ENCODE results near the gene RDX.
"Not testable (repeated sequence)": the region's sequence is repeated elsewhere in the genome, so short reads cannot be mapped to it uniquely, and the experiment has no call there.

Gene RDX

DNA sequence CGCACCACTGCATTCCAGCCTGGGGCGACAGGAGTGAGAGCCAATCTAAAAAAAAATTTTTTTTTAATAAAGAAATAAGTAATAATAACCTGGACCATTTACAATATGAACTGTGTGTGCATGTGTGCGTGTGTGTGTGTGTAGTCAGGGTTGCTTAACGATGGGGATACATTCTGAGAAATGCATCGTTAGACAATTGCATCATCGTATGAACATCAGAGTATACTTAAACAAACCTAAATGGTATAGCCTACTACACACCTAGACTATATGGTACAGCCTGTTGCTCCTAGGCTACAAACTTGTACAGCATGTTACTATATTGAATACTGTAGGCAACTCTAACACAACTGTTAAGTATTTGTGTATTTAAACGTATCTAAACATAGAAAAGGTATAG is 26.4 kb downstream of the RDX start:
- DNase-seq, result no peak

DNA sequence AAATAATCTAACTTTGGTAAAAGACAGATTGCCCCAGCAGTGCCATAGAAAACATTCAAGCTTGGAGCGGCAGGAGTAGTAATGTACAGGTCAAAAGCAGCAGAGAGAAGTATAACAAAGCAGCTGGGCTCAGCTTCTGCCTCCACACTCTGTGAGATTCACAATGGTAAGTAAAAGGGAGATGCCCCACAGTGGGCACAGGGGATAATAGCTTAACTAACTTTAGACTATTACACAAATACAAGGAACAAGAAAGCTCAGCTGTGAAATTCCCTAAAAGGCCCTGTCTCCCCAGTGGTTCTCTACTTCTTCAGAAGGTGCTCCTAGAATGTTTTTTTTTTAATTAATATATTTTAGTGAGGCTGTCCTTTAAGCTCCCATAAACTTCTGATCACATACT is 28.0 kb downstream of the RDX start:
- no peak for DNase-seq

DNA sequence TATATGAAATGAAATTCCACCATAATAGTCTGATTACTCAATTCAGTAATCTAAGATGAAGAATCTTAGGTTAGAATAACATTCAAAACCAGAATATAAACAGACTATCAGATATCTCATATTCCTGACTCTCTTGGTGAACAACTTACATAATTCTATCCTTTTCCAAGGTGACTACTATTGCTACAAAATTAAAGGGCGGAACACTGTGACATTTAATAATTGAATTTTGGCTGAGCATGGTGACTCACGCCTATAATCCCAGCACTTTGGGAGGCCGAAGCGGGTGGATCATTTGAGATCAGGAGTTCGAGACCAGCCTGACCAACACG is 34.4 kb downstream of the RDX start:
- no peak for DNase-seq

DNA sequence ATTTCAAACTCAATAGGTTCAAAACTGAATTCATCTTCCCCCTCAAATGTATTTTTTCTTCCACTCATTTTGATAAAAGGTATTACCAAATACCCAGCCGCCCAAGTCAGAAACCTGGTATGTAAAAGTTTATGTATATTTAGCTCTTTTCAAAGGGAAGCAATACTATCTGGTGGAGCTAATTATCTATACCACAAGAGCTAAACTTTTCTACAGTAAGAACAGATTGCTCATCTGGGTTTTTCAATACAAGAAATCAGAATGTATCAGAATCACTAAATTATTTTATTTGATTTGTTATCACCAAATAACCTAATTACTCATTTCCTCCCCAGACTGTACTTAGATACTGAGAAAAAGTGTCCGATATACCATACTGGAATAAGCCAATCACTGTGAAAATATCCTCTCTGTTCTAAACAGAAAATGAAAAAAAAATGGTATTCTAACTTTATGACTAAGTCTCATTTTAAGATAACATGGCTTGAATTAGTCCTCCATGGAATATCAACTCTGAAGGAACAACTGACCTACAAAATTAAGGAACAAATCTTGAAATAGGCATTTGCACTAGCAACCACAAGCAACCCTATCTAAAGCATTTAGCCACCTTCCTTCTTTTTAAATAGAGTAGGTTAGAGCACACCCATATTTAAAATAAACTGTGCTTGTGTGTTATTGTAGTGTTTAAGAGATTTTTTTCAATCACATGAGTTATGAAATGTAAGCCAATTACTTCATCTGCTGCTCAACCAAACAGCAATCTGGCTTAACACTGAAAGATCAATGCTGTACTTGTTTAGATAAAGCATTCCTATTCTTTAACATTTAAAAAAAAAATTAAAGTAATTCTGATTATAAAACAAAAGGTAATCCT is 35.0 kb downstream of the RDX start:
- DNase-seq, result no peak

DNA sequence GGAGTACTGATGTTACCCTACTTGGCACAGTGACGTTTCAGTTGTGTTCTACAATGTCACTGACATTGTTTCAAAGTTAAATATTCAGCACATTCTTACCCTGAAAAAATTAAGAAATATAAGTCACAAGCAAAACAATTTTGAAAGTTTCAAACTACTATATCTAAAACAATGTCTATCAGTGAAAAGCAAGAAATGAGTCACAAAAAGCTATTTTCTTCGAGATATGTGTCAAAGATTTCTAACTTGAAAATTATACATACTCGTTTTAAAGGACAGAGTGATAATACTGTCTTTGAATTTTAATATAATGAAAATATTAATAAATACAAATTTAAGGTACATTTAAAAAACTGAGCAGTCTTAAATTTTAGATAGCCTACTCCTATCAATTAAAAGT is 42.9 kb downstream of the RDX start:
- no peak for DNase-seq

GRCh38 chr11:110251836-110252235 is 44.6 kb downstream of the RDX start:
- DNase-seq, result no peak

GRCh38 chr11:110250168-110250567 is 46.2 kb downstream of the RDX start:
- DNase-seq, result no peak

DNA sequence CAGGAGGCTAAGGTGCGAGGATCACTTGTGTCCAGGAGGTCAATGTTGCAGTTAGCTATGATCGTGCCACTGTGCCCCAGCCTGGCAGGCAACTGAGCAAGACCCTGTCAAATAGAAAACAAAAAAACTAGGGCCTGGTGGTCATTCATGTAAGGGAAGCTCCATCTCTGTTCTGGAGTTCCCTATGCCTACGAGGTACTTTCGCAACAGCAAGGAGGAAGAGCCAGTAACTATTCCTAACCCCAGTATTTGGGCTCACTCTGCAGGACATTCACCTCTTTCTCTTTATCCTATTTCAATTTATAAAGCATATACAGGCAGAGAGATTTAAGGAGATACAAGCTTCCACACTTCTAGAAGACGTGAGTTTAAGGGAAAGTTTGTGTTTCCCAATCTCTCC is 46.6 kb downstream of the RDX start:
- no peak for DNase-seq

DNA sequence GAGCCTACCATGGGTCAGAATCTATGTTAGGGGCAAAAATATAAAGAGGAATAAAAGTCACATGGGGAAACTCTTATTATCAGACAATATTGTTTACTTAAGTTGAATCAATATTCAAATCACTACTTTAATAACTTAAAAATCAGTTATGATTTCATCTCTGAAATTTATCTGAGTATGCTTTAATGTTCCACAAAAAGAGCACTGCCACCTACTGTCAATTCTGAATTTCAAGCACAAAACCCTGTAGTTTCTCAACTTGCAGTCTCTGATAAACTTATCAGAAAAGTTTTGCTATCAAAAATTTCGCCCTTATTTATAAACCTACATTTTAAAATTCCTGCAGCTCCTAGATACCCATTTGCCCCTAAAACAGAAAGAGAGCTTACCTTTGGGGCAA is 47.3 kb downstream of the RDX start:
- DNase-seq, result no peak

GRCh38 chr11:110243791-110244190 is 52.6 kb downstream of the RDX start:
- DNase-seq, result no peak

GRCh38 chr11:110242746-110243145 is 53.7 kb downstream of the RDX start:
- no peak for DNase-seq

- no peak for DNase-seq
These were observed 54.2 kb downstream of the RDX start for GRCh38 chr11:110242188-110242587.

- DNase-seq, result no peak
These were observed 60.4 kb downstream of the RDX start for GRCh38 chr11:110235966-110236365.

GRCh38 chr11:110230377-110230776 is 66.0 kb downstream of the RDX start:
- DNase-seq, result no peak

GRCh38 chr11:110219006-110219785 is 77.2 kb downstream of the RDX start:
- no peak for DNase-seq

DNA sequence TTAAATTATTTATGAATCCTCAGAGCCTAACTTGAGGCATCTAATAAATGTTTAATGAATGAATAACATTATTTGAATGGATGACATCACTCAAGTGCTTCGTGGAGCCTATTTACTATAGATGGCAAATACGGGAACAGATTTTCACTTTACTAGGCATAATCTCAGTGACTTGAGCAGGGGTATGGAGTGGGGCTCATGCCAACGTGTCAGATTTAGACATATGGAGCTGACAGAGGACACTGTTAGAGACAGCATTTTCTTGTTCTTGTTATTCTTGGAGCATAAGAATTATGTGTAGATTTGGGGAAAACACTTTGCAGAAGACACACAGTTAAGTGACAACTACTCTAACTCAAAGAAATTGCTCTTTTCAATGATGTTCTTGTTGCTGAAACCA is 78.5 kb downstream of the RDX start:
- DNase-seq, result no peak

GRCh38 chr11:110217223-110217877 is 79.1 kb downstream of the RDX start:
- no peak for DNase-seq

- not testable (repeated sequence) for DNase-seq
These were observed 87.1 kb downstream of the RDX start for GRCh38 chr11:110209313-110209694.

DNA sequence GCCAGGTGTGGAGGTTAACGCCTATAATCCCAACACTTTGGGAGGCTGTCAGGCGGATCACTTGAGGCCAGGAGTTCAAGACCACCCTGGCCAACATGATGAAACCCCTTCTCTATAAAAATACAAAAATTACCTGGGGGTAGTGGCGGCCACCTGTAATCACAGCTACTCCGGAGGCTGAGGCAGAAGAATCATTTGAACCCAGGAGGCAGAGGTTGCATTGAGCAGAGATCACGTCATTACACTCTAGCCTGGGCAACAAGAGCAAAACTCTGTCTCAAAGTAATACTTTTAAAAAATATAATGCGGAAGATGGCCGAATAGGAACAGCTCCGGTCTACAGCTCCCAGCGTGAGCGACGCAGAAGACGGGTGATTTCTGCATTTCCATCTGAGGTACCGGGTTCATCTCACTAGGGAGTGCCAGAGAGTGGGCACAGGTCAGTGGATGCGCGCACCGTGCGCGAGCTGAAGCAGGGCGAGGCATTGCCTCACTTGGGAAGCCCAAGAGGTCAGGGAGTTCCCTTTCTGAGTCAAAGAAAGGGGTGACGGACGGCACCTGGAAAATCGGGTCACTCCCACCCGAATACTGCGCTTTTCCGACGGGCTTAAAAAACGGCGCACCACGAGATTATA is 87.6 kb downstream of the RDX start:
- not testable (repeated sequence) for DNase-seq

GRCh38 chr11:110207123-110207522 is 89.3 kb downstream of the RDX start:
- DNase-seq, result no peak

DNA sequence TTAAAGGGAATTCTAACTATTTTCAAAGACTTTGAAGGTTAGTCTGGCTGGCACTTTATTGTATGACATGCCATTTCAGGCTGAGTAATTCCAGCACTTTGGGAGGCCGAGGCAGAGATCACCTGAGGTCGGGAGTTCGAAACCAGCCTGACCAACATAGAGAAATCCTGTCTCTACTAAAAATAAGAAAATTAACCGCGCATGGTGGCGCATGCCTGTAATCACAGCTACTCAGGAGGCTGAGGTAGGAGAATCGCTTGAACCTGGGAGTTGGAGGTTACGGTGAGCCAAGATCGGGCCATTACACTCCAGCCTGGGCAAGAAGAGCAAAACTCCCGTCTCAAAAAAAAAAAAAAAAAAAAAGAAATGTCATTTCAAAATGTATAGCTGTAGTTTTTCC is 95.6 kb downstream of the RDX start:
- no peak for DNase-seq

- DNase-seq, result no peak
These were observed 96.2 kb downstream of the RDX start for GRCh38 chr11:110200241-110200640.

DNA sequence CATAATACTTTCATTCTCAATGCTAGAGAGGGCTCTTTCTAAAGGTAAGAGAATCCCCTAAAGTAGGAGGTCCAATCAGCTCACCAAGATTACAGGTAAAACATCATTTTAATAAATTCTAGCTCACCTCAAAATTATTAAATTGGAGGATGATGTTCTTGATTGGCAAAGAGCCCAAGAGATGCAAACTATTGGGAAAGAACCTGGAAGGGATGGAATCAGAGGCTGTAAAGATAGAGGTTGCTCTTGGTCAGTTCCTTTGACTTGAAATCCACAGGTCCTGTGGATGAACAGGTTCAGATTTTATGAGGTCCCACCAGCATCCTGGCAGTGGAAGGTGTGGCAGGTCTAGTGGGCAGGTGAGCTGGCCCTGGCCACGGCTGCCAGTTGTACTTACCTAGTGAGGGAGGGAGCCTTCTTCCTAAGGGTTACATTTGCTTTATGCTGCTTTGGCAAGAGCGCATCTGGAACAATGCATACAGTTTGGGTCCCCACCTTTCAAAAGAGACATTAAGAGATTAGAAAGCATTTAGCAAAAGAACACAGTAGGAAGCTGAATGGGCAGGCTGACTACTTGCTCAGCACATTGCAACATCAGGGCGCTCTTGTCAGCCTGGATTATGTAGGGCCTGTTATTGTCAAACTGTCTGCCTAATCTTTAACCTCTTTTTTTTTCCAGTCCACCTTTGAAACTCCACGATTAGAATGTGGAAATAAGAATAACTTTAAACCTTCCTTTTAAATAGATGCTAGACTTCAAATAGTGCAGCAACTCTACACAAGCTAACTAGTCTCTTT is 97.0 kb downstream of the RDX start:
- no peak for DNase-seq

All from NCI-H1930 (cell line).